GM12873 (cell line): ENCODE measurements around the gene MLLT3.

Source experiments
- CTCF ChIP-seq: IDR thresholded peaks from 2 replicates; pipeline ENCODE4 v1.5.1; 2012; ENCODE audit warnings: low read depth, mild to moderate bottlenecking, moderate library complexity, low read length, control low read depth; ENCODE audit not compliant: insufficient read depth; ENCODE audit errors: missing control alignments

The MLLT3 gene

GRCh38 chr9:20564650-20565049 is 57.6 kb downstream of the MLLT3 start:
- no peak for TF ChIP-seq CTCF

- TF ChIP-seq CTCF = no peak
Observed at GRCh38 chr9:20563917-20564316, 58.4 kb downstream of the MLLT3 start.

DNA sequence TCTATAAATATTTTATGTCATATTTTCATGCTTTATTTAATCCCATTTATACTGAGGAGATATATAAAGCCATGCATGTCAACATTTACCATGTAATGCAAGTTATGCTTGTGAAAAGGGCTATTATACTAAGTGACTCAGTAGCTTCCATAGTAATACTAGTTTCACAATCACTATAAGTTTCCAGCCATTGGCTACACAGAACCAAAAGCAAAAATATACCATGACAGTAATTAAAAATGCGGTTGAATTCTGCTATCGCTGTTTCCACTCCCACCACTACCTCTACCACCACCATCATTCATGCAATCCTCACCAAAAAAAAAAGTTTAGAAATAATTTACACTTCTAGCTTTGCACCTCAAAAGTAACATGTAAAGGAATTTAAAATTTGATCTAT is 60.2 kb downstream of the MLLT3 start:
- TF ChIP-seq CTCF = no peak

- TF ChIP-seq CTCF = no peak
Observed at GRCh38 chr9:20561531-20561930, 60.8 kb downstream of the MLLT3 start.

DNA sequence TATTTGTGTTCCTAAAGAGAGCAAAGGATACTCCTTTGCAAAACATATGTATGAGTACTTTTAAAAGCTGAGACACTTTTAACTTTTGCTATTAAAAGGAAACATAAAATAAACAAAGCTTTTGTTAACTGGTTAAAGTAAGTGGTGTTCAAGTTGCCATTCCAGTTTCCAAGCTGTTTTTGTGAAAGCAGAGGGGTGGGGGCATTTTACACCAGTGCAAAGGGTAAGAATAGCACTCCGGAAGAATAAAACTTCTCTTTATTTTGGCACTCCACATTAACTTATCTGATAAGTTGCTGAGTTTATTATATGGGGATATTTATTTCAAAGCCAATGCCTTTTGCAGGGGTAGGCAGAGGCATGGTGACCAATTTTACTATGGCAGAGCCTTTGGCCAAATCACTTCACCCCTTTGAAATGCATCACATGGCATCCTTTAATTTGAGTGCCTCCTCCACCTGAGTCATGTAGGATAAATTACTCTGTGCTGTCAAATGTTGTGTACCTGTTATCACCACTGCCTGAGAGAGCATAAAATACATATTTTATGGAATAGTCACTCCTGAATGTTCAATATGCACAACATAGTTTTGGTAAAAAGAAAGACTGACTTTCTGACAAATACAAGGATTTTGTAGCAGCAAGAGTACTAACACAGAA is 62.9 kb downstream of the MLLT3 start:
- TF ChIP-seq CTCF = no peak

GRCh38 chr9:20558566-20559016 is 63.7 kb downstream of the MLLT3 start:
- no peak for TF ChIP-seq CTCF

- TF ChIP-seq CTCF = no peak
Observed at GRCh38 chr9:20557890-20558565, 64.3 kb downstream of the MLLT3 start.
